Activated CD8-positive, alpha-beta memory T cell treated with anti-CD3 and anti-CD28 coated beads, Interleukin-2, amount 50 U/mL, for 4 hours (primary cell): ENCODE measurements around the gene PHLPP1.
"Not testable (repeated sequence)": the region's sequence is repeated elsewhere in the genome, so short reads cannot be mapped to it uniquely, and the experiment has no call there.

Experiments
- DNase-seq: peaks from one replicate; pipeline ENCODE4 v3.0.0-alpha.2; 2020

PHLPP1 gene

DNA sequence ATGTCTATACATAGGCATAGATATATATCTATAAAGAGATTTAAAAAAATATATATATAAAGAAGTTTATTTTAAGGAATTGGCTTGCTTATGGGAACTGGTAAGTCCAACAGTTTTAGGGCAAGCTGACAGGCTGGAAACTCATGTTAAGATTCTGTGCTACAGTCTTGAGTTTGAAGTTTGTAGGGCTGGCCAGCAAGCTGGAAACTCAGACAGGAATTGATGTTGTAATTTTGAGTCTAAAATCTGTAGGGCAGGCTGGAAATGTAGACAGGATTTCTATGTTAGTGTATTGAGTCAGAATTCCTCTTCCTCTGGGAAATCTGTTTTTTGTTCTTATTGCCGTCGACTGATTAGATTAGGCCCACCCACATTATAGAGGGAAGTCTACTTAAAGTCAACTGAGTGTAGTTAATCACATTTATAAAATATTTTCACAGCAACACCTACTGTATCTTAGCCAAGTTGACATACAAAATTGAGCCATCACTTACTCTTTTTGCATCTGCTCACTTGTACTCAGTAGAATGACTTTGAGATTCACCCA lies 60.8 kb downstream of the PHLPP1 start:
- DNase-seq, result no peak

DNA sequence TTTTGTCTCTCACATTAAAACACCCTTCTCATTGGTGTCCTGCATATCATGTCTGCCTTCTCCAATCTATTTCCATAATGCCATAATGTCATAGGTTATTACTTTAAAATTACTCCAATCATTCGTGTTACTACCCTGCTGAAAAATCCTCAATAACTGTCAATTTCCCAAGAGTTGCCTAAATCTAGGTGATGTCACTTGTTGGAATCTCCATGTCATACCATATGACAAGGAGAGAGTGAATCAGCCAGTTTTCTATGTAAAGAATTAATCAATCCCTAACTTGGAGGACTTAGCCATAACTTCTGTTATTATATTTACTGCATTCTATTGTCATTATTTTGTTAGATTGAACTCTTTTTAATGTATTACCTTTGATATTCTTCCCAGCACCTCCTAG lies 62.5 kb downstream of the PHLPP1 start:
- DNase-seq, result no peak

DNA sequence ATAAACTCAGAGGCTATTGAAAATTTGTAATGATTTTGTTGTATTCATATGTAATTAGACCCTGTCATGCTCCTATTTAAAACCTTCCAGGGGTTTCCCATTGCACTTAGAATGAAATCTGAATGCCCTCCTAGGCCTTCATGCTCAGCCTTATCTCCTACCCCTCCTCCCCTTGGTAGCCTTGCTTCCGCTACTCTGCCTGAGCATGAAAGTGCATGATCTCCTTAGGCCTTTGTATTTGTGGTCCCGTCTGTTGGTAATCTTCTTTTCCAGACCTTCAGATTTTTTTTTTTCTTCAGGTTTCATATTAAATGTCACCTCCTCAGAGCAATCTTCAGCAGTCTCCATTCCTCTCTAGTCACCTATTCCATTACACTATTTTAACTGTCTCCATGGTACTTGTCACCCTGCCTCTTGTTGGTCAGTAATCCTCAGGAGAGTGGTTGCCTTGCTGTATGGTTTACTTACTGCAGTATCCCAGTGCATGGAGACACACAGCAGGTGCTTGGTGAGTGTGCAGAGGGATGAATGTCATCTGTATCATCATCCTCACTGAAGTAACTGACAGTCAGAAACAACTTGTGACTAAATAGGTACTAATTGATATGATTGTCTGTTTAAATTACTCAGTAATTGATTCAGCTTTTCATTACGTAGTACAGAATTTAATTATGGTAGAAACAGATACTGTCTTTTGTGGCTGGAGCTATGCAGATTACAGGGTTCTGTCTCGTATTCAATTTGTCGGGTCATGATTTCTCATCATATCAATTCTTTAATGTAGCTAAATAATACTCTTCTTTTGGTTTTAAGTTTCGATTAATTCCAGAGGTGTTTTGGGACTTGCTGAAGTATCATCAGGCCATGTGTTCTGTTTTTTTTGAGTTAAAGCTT lies 63.9 kb downstream of the PHLPP1 start:
- no peak for DNase-seq

DNA sequence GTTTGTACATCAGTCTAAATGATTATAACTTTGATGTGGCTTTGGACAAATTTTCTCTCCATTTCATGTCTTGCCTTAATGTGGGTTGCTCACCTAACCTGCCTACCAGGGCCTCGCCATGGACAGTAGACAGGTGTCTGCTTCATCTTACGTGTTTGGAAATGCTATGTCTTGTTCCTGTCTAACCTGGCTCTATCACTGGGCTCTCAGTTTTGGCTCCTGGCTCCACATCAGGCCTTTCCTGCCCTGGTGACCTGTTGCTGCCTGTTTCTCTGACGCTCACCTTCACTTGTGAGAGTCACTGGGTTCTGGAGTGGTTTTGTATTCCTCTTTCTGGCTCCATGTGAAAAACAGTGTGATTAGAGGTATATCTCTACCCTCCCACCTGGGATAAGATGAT lies 65.9 kb downstream of the PHLPP1 start:
- no peak for DNase-seq

DNA sequence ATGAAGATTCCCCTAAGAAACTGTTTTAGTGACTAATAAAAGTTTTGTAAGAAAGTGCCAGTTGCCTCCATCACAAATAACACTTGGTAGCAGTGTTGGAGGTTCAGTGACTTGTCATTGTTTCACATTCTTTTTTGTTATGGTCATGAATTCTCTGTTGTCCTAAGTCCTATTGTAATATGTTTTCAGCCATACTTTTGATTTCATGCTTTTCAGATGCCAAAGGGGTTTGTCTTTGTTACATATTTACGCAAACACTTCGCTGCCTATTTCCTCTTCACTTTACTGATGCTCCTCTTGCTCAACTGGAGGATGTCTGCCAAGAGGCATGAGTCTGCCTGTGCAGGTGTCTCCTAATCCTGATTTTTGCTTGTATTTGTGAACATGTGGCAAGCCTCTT lies 66.6 kb downstream of the PHLPP1 start:
- no peak for DNase-seq

DNA sequence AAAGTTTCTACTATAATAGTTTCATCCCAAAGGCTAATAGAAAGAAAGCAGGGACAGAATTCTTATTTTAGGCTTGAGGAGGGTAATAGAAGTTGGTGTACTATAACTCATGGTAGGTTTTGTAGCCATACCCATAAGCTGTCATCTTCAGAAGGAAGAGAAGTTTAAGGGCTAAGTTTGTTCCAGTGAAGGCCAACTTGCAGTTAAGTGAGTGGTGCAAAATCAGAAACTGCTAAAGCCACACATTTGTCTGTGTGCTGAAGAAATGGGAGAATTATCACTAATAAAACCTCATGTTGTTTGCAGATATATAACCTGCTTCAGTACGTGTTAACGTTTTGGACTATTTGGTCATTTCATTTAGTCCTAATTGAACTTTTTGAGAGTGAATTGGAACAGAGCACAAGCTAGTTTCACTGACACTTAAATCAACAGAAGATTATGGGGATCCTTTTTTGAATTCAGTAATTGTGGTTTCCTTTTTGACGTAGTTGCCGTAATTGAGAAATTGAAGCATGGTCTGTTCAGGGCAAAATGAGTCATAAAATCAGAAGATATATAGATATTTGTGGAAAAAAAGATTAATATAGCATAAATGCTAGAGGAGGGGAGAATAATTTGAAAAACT lies 69.1 kb downstream of the PHLPP1 start:
- DNase-seq, result no peak

DNA sequence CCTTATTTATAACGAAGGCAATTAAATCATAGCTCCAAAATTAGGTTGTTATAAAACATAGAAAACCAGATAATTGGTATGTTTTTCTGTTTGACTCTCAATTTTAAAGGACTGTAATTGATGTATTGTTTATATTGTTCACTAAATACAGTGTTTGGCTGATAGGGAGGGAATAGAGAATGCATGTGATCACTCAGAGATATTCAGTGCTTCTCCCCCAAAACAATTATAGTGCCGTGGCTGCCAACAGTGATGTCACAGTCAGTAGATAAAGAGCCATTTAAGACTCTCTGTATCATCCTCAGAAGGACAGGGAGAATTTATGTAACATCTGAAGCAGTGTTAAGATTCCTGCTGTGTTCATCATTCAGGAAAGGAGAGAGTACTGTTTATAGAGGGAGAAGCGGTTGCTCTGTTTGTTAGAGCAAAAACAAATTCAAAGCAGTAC lies 69.6 kb downstream of the PHLPP1 start:
- no peak for DNase-seq

DNA sequence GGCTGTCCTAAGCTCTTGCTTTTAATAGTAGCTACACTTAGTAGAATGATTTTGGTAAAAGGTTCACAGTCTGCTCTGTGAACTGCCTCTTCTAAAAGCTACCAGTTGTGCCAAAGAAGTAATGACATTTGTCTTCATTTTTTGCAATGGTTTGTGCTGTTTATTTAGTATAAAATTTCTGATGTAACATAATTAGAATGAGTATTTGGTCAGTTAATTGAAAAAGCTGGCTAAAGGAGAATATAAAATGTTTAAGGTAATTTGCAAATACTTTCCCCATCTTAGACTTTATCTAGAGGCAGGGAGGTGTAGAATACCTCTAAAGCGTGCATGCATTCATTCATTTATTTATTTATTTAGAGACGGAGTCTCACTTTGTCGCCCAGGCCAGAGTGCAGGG lies 71.3 kb downstream of the PHLPP1 start:
- no peak for DNase-seq

DNA sequence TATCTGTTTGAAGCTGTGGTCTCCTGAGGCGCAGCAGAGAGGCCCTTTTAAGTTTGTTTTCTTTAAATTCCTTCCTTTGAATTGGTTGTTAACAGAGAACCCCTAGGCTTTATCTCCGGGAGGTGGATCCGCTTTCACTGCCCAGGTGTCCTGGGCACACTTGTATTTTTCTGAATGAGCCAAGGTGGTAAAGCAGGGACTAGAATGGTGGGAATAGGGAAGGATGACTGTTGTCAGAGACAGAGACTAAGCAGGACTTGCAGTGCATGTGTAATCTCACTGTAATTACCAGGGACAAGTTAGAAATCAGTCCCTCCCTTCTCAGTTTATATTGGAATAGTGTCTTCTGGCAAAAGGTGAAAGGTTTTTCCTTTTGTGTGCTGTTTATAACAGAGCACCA lies 72.8 kb downstream of the PHLPP1 start:
- no peak for DNase-seq

DNA sequence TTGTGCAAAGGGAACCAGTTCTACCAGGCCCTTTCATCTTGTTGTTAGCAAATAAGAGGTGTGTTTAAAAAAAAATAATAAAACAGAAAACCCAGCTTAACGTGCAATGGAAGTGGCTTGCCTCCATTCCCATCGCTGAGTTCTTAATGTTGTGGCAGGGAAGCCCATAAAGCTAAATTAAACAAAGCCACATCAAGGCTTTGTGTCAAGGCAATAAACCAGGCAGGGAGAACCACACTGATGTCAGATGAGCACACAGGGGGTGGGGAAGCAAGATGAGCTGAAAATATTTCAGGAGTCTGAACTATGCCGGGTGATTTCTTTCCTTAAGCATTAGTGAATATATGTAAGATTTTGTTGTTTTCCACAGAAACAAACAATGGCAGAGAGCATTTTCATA lies 73.5 kb downstream of the PHLPP1 start:
- no peak for DNase-seq

DNA sequence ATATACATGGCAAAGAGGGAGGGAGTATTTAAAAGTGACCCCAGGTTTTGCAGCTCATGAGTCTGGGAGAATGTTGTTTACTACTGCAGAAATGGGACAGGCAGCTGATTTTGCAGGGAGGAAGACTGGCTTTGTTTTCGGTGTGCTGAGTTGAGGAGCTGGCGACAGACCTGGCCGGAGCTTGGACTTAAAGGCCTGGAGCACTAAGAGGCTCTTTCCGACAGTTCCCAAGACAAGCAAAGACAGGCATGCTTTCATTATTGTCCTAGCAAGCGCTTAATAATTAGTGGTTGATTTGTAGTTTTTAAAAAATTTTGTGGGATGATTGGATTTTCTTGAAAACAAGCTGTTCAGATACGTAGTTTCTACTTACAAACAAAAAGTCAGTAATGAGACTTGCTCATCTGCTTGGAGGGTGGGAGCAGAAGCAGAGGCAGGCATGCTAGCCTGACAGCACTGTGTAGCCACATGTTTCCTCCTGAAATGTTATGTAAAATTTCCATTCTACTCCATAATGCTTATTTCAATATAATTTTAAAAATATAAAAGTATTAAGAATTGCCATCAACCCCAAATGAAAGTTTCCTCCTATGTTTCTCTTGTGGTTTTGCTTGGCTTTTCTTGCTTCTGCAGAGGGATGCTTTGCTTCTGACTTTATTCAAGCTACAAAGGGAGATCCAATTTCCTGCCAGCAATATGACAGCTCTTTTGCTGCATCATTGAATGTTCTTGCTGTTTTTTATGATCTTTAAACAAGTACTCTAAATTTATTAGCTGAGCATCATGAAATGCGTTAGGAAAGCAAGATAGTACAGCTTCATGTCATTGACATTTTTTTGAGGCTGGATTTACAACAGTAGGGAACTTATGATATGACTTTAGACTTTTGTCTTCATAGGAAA lies 75.8 kb downstream of the PHLPP1 start:
- no peak for DNase-seq

DNA sequence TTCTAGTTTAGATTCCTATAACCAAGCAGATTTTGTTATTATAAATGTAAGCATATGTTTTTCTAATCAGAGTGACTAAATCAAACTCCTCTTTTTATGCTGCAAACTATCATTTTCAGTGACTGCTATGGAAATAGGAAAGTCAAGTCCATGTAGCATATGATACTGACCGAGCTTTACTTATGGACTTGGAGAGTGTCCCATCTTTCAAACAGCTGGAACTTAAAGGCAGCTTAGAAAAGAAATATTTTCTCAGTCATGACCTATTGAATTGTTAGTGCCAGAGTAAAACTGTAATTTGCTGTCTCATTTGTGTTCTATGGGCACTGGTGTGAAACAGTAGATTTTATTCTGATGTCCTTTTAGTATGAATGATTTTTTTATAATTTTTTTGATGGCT lies 76.7 kb downstream of the PHLPP1 start:
- DNase-seq, result no peak

DNA sequence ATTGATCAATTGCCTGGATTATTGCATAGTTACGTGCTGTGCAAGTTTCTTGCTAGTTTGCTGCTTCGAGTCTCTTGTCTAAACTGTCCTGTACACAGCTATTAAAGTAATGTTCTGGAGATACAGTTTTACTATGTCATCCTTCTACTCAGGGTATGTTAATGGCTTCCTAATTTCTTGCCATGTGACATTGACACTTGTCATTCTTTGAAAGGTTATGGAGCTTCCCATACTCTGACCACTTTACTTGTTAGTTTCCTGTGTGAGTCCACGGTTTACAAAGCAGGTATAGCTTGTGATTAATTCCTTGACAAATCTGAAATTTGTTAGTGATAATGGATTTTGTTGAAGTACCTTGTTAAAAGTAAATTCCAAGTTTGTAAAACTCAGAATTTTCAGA lies 80.5 kb downstream of the PHLPP1 start:
- no peak for DNase-seq

DNA sequence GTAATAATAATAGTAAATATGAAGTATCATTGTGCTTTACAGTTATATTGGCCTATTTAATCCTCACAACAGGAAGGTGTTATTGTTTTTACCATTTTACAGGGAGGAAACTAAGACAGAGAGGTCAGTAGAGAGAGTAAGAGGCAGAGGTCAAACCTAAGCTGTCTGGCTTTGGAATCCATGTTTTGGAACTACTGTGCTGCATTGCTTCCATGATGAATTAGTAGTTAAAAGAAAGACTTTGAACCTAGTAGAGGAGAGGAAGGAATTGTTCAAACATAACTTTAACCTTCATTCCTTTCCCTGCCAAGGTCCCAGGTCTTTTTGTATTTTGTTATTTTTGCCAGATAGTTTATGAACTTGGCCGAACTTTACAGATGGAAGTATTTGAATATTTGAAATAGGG lies 80.9 kb downstream of the PHLPP1 start:
- DNase-seq, result no peak

DNA sequence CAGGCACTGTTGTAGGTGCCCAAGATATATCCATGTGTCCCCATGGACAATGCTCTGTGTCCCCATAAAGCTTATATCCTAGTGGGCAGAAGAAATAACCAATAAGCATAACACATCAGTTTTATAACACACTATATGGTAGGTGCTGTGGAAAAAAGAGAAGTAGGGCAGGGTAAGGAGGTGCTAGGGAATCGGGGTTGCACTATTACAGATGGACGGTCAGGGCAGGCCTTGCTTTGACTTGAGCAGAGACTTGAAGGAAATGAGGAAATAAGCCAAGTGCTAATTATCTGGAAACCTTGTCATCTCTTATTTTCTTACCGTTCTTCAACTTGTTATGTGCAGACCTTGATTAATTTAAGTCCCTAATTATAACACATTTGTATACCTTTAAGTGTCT lies 82.0 kb downstream of the PHLPP1 start:
- DNase-seq, result no peak

DNA sequence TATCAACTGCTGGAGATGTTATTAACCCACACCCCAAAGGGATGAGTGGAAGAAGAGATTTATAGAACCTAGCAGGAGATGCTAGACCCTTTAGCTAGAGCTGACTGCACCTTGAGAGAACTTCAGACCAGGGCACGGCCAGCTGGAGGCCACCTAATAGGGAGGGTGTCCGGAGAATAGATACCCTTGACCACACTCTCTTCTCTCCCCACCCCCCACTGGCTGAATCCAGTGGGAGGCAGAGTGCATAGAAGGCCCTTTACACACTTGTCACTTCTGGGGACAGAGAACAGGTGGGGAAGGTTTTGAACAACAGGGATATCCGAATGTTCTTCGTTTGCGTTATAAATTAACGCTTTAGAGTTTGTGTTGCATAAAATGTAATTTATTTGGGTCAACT lies 84.6 kb downstream of the PHLPP1 start:
- DNase-seq, result no peak

DNA sequence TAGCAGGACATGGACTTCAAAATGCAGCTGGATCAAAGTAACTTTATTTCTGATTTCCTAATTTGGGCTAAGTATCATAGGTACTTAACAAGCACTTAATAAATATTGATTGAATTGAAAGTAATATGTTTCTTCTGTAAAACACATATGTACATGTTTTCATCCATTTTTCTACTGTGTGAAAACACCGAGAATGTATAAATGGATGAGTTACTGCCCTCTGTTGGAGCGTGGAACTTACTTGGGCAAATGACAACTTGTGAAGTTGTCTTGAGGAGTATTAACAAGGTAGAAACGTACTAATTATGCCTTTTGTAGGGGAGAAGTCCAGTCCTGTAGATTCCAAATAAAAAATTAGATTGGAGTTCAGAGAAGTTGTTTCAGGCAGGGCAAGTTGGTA lies 87.2 kb downstream of the PHLPP1 start:
- DNase-seq, result no peak

DNA sequence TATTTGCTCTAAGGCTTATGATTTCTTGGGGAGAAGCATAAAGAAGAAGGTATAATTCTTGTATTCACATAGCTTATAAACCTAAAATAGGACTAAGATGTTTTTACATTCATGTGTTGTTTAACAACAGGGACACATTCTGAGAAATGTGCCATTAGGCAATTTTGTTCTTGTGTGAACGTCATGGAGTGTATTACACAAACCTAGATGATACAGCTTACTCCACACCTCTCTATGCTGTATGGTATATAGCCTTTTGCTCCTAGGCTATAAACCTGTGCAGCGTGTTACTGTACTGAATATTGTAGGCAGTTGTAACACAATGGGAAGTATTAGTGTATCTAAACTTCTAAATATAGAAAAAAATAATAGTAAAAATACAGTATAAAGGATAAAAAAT lies 92.1 kb downstream of the PHLPP1 start:
- no peak for DNase-seq

DNA sequence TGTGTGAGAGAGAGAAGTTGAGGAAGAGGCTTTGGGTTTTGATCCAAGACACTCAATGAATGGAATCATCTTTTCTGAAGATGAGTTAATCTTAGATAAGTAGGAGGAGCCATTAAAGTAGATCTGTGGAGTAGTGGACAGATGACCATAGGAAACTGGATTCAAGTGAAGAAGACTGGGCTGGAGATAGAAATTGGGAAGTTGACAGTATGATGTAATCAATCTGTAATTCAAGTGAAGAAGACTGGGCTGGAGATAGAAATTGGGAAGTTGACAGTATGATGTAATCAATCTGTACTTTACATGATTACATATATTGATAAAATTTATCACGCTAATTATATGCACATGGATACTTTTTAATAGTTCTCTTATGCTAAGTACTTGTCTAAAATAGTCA lies 92.8 kb downstream of the PHLPP1 start:
- no peak for DNase-seq

DNA sequence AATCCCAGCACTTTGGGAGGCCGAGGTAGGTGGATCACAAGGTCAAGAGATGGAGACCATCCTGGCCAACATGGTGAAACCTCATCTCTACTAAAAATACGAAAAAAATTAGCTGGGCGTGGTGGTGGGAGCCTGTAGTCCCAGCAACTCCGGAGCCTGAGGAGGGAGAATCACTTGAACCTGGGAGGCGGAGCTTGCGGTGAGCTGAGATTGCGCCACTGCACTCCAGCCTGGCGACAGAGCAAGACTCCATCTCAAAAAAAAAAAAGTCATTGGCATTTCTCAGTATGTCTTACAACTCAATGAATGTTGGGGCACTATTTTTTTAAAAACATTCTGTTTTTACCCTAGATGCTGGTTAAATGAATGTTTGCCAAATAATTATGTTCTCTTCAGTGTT lies 94.1 kb downstream of the PHLPP1 start:
- DNase-seq, result not testable (repeated sequence)

DNA sequence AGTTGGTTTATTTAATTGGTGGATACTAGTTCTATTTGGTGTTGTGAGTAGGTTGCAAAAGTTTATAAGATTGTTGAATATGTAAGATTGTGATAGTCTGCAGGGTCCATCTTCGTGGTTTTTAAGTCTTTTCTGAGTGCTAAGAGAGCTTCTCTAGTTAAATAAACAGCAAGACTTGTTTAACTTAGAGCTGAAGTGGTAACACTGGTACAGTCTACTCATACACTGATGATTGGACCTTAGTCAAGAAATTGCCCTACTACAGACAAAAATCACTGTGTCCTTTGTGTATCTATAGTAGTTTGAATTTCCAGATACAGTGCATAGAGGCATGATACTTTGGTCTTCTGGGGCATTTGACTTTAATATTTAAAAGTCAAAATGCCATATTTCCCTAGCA lies 94.6 kb downstream of the PHLPP1 start:
- DNase-seq, result no peak

DNA sequence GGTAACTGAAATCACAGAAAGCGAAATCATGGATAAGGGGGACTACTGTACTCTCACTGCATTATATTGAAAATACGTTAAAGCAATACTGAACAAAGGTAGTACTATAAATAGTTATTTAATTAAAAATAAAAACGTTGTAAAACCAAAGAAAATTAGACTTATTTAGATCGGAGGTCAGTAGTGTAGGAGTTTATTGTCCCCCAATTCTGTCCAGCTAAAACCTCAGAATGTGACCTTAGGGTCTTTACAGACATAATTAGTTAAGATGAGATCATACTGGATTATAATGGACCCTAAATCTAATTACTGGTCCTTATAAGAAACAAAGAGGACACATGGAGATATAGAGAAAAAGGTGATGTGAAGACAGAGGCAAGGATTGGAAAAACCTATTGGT lies 95.3 kb downstream of the PHLPP1 start:
- no peak for DNase-seq

DNA sequence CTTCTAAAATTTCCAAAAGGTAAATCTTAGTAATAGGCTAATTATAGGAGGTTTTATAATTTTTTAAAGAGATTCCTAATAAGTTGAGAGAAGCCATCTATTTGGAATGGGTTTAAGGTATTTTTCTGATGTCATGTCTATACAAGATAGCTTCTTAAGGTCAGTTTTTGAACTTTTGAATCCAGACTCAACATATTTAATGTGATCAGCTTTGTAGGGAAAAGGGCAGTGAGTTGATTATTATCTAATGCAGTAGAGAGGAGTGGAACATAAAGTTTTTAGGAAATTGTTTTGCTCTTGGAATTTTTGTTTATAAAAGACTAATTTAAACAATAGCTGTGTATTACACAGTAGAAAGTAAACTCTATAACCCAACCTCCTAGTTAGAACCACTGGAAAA lies 96.3 kb downstream of the PHLPP1 start:
- DNase-seq, result no peak
